CD4-positive, alpha-beta T cell treated with Interleukin-15 for 4 hours (primary cell): ENCODE data around the gene CYP26B1.

Experiments
- DNase-seq: peaks from one replicate; pipeline ENCODE4 v3.0.0-alpha.2; 2020; ENCODE audit warnings: low spot score

The CYP26B1 gene

DNA sequence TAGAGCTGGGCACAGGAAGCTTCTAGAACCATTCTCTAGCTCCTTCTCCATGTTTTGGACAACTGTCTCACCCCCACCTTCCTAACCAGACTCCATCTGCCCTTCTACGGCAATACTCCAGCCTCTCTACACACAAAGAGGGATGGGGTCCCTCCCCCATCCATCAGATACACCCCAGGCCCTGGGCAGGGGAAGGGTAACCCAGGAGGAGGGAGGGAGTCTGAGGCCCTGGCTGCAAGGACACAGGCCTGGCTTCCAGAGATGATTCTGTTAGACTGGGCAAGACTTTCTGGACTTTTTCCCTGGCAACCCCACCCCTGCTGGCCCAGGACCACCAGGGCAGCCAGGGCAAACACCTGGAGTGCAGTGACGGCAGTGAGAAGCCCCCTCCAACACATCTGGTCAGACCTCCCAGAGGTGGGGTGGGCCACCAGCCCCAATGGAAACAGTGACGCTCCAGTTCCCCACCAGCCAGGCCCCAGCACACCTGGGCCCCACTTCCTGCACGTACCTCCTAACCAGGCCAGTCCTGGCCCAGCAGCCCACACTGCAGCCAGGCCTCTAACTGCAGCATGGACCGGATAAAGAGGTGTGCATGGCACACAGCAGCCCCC lies 6.5 kb downstream of the CYP26B1 start:
- DNase-seq, result no peak

- no peak for DNase-seq
Measured at GRCh38 chr2:72140621-72140960, 7.1 kb downstream of the CYP26B1 start.

DNA sequence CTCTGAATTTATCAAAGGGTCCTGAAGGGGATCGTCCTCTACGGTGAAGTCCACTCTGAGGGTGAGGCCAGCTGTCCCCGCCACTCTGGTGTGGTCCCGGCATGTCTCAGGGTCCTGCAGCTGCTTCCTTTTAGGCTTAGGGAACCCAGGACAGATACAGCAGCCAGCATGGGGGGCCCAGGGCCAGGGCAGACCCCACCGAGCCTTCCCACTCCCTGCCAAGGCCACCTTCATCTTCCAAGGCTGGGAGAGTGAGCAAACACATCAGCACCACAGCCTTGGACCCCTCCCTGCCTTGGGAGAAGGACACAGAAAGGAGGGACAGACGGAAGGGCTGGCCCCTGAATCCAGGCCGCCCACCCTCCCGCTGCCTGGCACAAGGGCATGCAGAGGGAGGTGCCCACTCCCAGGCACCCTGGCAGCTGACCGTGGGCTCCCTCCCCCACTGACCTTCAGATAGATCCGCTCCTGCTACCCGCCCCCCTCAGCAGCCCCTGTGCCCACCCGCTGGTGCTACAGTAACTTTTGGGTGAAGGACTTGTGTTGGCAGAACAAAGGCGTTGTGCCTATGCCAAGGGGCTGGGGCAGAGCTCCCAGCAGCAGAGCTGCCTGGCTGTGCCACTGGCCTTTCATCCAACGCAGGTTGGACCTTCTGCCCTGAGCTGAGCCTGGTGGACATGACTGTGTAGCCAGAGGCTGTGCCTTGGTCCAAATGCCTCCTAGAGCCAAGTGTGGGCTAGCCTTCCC lies 7.6 kb downstream of the CYP26B1 start:
- DNase-seq, result no peak

DNA sequence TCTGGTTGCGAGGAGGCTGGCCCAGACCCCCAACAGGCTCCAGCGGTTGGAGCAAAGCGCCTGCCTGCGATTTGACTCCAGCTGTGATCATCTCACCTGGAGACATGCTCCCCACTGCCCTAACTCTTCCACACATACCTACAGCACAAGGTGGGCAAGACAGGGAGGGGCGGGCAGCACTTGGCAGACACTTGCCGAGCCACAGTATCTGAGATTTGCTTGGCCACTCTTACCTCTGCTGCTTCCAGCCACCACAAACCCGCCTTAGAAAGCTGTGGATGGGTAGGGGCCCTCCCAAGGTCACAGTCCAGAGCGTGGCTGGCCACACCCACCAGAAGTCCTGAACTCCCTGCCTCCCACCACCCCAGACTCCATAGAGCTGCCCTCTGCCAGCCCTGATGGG lies 8.2 kb downstream of the CYP26B1 start:
- no peak for DNase-seq

DNA sequence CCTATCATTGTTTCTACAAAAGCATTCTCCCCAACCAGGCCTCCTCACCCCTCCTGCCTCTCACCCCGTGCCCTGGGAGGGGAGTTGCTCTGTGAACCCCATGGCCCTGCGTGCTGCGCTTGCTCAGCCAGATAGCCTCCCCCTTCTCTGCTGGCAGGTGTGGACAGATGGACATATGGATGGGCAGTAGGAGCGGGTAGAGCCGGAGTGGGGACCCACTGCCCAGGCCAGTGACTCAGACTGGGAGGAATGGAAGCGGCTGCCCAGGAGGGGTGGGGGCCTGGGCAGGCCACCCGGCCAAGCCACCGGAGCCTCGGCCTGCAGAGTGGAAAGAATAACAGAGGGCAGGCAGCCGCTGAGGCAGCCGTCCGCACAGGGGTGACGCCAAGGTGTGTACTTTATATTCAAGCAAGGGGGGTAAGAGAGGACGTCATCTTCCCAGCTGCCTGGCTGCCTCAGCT lies 8.7 kb downstream of the CYP26B1 start:
- no peak for DNase-seq

DNA sequence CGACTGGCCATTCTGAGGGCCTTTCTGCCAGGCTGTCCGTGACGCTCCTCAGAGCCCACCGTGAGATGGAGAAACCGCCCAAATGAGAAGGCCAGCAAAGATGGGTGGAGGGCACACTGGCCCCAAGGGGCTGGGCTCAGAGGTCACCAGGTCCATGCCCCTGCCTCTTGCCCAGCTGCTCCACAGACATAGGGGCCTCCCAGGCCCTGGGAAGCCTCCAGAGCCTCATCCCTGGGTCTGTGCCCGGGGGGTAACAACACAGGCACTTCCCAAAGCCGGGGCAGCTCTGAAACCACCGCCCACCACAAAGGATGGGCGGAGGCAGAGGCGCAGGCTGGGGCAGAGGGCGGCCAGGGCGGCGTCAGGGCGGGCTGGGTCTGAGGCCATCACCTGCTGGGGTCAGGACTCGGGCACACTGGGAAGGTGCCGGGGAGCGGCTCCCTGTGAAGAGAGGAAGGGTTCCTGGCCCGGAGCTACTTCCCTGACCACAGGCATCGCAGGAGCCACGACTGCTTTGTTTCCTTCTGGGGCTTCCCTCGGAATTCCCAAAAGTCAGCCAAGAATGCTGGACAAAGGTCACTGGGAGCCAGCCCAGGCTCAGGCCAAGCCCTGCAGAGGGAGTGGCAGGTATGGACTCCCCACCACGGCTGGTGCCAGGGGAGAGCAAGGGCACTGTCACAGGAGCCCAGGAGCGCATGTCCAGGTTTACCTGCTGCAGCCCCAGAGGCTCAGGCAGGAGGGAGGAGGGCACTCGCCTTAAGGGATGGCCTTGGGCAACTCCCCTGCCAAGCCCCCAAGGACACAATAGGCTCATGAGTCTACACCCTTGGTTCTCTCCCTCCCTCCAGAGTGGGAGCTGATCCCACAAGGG lies 9.4 kb downstream of the CYP26B1 start:
- no peak for DNase-seq

- peak; percentile 44 for DNase-seq
Measured at GRCh38 chr2:72137498-72138010, 10.1 kb downstream of the CYP26B1 start.

DNA sequence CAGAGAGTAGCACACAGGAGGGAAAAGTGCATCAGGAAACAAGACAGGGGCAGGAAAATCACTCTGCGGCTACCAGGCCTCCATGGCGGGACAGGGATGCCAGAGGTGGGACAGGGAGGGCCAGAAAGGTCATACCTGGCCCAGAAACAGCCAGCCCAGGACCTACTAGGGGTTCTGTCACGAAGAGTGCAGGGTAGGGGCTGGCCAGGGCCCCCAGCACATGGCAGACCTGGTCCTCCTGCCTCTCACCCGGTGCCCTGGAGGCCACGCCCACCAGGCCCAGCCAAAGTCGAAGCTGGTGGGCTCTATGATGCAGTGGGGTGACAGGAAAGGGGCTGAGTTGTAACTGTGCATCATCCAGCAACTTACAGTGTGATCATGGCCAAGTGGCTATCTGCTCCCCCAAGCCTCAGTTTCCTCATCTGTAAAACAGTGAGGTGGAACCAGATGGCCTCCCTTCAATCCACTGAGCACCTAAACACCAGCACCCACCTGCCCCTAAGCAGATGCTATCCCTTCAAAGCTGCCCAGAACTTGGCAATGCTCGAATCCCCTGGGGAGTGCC lies 10.6 kb downstream of the CYP26B1 start:
- DNase-seq, result no peak

GRCh38 chr2:72136331-72136730 lies 11.3 kb downstream of the CYP26B1 start:
- no peak for DNase-seq

DNA sequence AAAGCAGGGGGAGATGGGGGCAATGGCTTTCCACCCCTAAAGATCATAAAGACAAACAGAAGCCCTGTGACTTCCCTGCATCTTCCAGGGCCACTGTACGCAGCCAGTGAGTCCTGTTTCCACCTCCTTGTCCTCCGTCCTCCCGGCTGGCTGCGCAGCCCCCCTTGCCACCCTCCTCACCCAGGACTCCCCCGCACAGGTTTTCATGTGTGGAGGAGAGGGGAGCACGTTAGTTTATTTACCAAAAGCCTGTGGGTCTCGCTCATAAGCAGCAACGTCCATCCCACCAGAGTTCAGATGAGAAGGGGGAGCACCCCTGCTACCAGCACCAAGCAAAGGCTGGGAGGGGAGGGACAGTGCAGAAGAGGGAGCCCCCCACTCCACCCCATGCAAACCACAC lies 11.7 kb downstream of the CYP26B1 start:
- no peak for DNase-seq

DNA sequence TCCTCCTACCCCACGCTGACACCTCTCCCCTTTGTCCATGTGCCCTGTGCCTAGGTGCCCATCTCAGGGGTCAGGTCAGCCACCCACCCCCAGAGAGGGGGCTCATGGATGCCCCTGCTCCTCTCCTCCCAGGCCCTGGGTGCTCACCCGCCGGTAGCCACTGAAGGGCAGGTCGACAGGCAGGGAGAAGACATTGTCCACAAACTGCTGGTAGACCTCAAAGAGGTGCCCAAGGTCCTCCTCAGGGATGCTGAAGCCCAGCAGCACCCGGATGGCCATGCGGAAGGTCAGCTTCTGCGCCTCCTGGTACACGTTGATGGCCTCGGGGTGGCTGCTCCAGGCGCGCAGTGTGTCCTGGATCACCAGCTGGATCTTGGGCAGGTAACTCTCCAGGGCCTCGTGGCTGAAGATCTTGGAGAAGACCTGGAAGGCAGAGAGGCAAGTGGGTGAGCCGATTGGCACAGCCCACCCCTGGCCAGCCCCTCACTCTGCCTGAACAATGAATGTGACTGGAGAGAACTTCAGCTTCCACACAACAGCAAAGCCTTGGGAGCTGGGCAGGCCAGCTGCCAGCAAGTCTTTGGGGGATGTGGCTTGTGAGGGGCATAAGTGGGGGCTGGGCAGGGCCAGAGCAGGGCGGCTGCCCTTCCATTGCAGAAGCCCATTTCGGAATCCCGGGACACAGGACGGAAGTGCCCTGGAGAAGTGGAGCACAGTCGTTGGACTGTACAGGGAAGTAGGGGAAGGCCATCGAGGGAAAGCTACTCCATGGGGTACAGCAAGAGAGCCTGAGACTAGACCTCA lies 12.5 kb downstream of the CYP26B1 start:
- DNase-seq, result no peak

GRCh38 chr2:72134408-72134996 lies 13.2 kb downstream of the CYP26B1 start:
- no peak for DNase-seq

DNA sequence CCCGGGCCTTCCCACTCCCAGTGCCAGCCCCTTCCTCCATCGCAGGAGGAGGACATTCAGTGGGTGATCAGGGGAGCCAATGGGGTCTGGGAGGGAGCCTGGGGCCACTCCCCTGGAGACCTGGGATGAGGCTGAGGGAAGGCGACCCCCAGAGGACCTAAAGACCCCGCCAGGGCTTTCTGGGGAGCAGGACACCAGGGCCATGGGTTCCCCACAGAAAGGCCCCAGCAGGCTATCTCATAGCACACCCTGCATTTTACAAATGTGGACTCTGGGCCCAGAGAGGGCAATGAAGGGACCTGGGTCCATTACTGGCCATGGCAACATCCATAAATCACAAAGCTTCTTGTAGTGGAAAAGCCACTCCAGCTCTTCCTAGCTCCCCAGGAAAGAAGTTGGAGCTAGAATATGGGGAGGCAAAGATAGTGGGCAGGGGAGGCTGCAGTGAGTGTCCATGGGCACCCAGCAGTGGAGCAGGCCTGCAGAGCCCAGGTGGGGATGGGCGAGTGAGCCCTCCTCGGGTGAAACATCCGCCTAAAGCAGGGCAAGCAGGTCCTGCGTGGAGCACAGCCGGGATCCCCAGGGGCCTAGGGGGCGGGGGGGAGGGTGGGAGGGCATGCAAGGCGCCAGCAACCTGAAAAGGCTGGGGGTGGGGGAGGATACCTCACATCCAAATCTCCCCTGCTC lies 13.8 kb downstream of the CYP26B1 start:
- no peak for DNase-seq

DNA sequence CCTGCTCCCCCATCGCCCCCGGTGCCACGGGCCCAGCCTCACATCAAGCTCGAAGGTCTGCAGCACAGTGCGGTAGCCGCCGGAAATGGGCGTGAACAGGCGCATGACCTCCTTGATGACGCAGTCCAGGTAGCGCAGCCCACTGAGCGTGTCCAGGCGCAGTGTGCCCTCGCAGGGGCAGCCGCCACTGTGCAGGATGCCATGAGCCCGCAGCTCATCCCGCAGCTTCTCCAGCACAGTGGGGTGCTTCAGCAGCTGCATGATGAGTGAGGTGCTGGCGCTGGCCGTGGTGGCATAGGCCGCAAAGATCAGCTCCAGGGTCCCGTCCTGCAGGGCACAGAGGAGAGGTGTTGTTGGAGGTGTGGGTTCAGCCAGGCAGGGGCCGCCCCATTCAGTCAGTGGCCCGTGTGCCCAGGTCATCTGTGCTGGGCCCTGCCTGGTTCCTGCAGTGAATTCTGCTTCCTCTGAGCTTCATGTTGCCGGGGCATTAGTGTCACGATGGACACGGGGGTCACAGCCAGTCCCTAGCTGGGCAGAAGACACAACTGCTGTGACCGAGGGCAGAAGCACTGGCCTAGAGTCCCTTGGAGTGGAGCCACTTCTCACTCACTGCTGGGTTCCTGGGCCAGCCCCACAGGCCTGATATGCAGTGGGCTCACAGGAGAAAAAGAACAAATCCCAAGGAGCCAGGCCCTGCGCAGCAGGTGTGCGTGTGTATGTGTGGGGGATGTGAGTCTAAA lies 14.5 kb downstream of the CYP26B1 start:
- DNase-seq, result no peak

DNA sequence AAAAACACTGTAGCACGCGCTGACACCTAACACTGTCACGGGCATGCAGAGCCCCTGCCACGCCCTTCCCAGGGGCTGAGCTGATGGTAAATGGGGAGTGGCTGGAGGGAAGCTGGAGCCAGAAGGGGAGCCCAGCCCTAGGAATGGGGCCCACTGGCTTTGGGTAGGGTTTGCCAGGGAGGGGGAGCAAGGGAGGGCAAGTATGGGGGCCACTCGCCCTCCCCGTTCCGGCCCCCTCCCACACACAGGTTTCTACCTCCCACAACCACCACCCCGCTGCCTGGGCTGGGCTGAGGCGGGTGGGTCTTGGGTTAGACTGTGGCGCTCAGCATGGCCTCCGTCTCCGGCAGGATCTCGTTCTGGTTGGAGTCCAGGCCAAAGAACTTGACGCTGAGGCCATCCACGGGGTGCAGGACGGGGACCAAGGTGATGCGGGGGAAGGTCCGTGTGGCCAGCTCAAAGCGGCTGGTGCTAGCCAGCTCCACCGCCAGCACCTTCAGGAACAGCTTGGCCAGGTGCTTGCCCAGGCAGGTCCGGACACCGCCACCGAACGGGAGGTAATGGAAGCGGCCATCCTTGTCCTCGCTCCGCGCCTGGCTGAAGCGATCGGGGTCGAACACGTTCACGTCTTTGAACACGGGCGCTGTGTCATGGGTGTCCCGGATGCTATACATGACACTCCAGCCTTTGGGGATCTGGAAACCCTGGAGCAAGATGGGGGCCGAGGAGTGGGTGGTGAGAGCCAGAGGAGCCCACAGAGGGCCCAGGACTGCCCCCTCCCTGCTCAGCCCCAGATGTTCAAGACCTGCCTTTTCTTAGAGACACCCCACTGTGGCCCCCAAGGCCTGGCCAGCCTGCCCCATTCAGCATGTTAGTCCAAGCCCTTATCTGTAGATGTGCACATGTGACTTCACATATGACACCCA lies 15.5 kb downstream of the CYP26B1 start:
- DNase-seq, result no peak

DNA sequence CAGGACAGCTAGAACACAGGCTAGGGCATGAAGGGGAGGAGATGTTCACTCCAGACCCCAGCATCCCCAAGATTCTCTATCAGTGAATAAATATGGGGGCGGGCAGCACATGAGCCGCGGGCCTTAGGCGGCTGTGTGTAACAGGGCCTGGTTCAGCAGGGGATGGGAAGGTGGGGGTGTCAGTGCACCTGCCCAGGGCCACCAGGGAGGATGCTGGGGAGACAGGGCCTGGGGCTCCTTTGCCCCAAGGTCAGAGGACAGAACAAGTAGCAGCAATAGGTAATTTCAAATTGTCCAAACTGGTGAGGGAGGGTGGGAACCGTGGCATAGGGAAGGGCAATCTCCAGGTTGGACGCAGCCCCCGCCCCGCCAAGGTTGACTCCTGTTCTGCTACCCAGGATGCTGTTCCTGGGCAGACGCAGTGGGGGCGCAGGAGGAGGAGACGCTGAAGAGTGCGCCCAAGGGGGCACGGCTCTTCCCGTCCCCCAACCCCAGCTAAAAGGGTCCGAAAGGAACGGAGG lies 16.2 kb downstream of the CYP26B1 start:
- DNase-seq, result no peak

DNA sequence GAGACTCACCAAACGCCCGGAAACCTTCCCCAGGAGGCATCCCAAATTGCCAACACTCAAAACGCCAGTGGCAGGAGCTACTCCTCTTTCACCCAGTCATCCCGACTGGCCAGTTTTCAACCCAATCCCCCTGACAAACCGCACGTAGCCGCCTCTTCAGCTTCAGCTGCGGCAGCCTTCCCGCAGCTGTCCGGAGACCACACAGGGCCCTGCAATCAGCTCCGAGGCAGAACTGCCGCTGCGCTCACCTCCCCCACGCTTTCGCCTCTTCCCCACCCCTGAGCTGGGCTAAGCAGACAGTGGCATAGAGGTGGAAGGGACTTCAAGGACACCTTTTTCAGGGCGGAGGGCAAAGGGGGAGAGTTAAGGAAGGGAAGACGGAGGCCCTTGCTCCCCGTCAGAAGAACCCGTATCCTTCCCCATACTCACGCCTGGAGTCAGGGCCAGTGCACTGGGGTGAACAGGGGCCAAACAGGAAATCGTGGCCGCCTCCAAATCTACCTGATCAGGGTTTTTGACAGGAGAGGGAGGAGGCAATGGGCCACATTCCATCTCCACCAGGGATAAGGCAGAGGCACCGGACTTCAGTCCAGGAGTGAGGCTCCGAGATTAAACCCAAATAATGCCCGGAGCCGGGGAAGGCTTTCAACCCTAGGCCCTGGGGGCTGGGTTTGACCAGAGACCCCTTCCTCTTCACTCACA lies 16.9 kb downstream of the CYP26B1 start:
- no peak for DNase-seq
